CMK (cell line): ENCODE results near the gene ATP1B3.
"Not testable (repeated sequence)": the region's sequence is repeated elsewhere in the genome, so short reads cannot be mapped to it uniquely, and the experiment has no call there.

Source experiments
- DNase-seq: peaks from one replicate; pipeline ENCODE4 v3.0.0-alpha.2; 2010; ENCODE audit warnings: low read depth

The ATP1B3 gene

GRCh38 chr3:141945726-141946485 is 69.5 kb downstream of the ATP1B3 start:
- DNase-seq: no peak

GRCh38 chr3:141949399-141949798 is 73.0 kb downstream of the ATP1B3 start:
- DNase-seq: no peak

GRCh38 chr3:141949972-141950371 is 73.5 kb downstream of the ATP1B3 start:
- DNase-seq: no peak

GRCh38 chr3:141950572-141951493 is 74.4 kb downstream of the ATP1B3 start:
- DNase-seq: no peak

- DNase-seq: no peak
Measured at GRCh38 chr3:141952611-141953010, 76.2 kb downstream of the ATP1B3 start.

GRCh38 chr3:141955175-141955574 is 78.7 kb downstream of the ATP1B3 start:
- no peak for DNase-seq

- DNase-seq: no peak
Measured at GRCh38 chr3:141959589-141960554, 83.4 kb downstream of the ATP1B3 start.

GRCh38 chr3:141960731-141961130 is 84.3 kb downstream of the ATP1B3 start:
- DNase-seq: no peak

GRCh38 chr3:141963301-141963700 is 86.9 kb downstream of the ATP1B3 start:
- no peak for DNase-seq

GRCh38 chr3:141965471-141965870 is 89.0 kb downstream of the ATP1B3 start:
- DNase-seq: no peak

- no peak for DNase-seq
Measured at GRCh38 chr3:141969711-141970110, 93.3 kb downstream of the ATP1B3 start.

GRCh38 chr3:141971571-141971970 is 95.1 kb downstream of the ATP1B3 start:
- no peak for DNase-seq

GRCh38 chr3:141972399-141972798 is 96.0 kb downstream of the ATP1B3 start:
- no peak for DNase-seq

GRCh38 chr3:141974777-141975176 is 98.3 kb downstream of the ATP1B3 start:
- DNase-seq: not testable (repeated sequence)
